Measurements from ENCODE around the gene IRX2.

The IRX2 gene

GRCh38 chr5:2721385-2722138, 29.9 kb downstream of the IRX2 start:
- Histone ChIP-seq H3K79me2 (ENCODE audit: insufficient read depth, low read depth) (no peaks in the 10 kb centered on the region), H3K9ac (no peak overlapping the region), H4K20me1 (ENCODE audit: insufficient read depth) (no peaks in the 10 kb centered on the region), H2AFZ (ENCODE audit: low read depth) (no peak overlapping the region), H3K36me3 (ENCODE audit: insufficient read depth) (no peaks in the 10 kb centered on the region), H3K4me3 (IDR thresholded peaks at IDR 0.05; ENCODE audit: insufficient read depth, low read depth, low read length) (no peak overlapping the region), H3K27me3 (ENCODE audit: insufficient read depth, low read depth) (no peaks in the 10 kb centered on the region), H3K27ac (no peak overlapping the region), H3K4me2 (no peak overlapping the region), H3K4me1 (ENCODE audit: low read depth, poor library complexity, severe bottlenecking) (no peaks in the 10 kb centered on the region)
- no peak for TF ChIP-seq CTCF (conservative IDR thresholded peaks at IDR 0.05; ENCODE audit: low read depth, low read length)

- Histone ChIP-seq H3K4me2 (no peak overlapping the region), H4K20me1 (ENCODE audit: insufficient read depth) (no peaks in the 10 kb centered on the region), H3K27me3 (ENCODE audit: insufficient read depth, low read depth) (no peaks in the 10 kb centered on the region), H2AFZ (ENCODE audit: low read depth) (no peak overlapping the region), H3K79me2 (ENCODE audit: insufficient read depth, low read depth) (no peaks in the 10 kb centered on the region), H3K36me3 (ENCODE audit: insufficient read depth) (no peaks in the 10 kb centered on the region), H3K4me3 (IDR thresholded peaks at IDR 0.05; ENCODE audit: insufficient read depth, low read depth, low read length) (no peak overlapping the region), H3K27ac (no peak overlapping the region), H3K9ac (no peak overlapping the region), H3K4me1 (ENCODE audit: low read depth, poor library complexity, severe bottlenecking) (no peaks in the 10 kb centered on the region)
- TF ChIP-seq CTCF (conservative IDR thresholded peaks at IDR 0.05; ENCODE audit: low read depth, low read length), result no peak
These were observed 32.1 kb downstream of the IRX2 start for GRCh38 chr5:2719332-2719731.

GRCh38 chr5:2718115-2718514, 33.4 kb downstream of the IRX2 start:
- H3K27ac ChIP-seq, result no peak overlapping the region
- no peak overlapping the region for H3K4me3 ChIP-seq (IDR thresholded peaks at IDR 0.05; ENCODE audit: insufficient read depth, low read depth, low read length)
- H3K9ac ChIP-seq, result no peak overlapping the region
- H2AFZ ChIP-seq (ENCODE audit: low read depth), result no peak overlapping the region
- H3K27me3 ChIP-seq (ENCODE audit: insufficient read depth, low read depth), result no peaks in the 10 kb centered on the region
- no peaks in the 10 kb centered on the region for H3K4me1 ChIP-seq (ENCODE audit: low read depth, poor library complexity, severe bottlenecking)
- no peak for TF ChIP-seq CTCF (conservative IDR thresholded peaks at IDR 0.05; ENCODE audit: low read depth, low read length)
- H4K20me1 ChIP-seq (ENCODE audit: insufficient read depth), result no peaks in the 10 kb centered on the region
- H3K79me2 ChIP-seq (ENCODE audit: insufficient read depth, low read depth), result no peaks in the 10 kb centered on the region
- H3K4me2 ChIP-seq, result no peak overlapping the region
- H3K36me3 ChIP-seq (ENCODE audit: insufficient read depth), result no peaks in the 10 kb centered on the region

- Histone ChIP-seq H3K79me2 (ENCODE audit: insufficient read depth, low read depth) (no peaks in the 10 kb centered on the region), H2AFZ (ENCODE audit: low read depth) (no peak overlapping the region), H3K36me3 (ENCODE audit: insufficient read depth) (no peaks in the 10 kb centered on the region), H3K27me3 (ENCODE audit: insufficient read depth, low read depth) (no peaks in the 10 kb centered on the region), H3K4me2 (no peak overlapping the region), H3K9ac (no peak overlapping the region), H3K4me1 (ENCODE audit: low read depth, poor library complexity, severe bottlenecking) (no peaks in the 10 kb centered on the region), H3K4me3 (IDR thresholded peaks at IDR 0.05; ENCODE audit: insufficient read depth, low read depth, low read length) (no peak overlapping the region), H3K27ac (no peak overlapping the region), H4K20me1 (ENCODE audit: insufficient read depth) (no peaks in the 10 kb centered on the region)
- no peak for TF ChIP-seq CTCF (conservative IDR thresholded peaks at IDR 0.05; ENCODE audit: low read depth, low read length)
These were observed 35.6 kb downstream of the IRX2 start for GRCh38 chr5:2715856-2716255.

Data from KMS-11 (cell line).